ENCODE measurements around the gene SNED1. TPM values are rescaled to one million over a fixed set of nuclear protein-coding genes. Genes with fewer than 3 reads are reported as not detected.

SNED1 gene
- polyA plus RNA-seq, 2 of the 4 experiments (the other 2 are of a cell fraction), result 0.15 to 0.21 TPM

DNA sequence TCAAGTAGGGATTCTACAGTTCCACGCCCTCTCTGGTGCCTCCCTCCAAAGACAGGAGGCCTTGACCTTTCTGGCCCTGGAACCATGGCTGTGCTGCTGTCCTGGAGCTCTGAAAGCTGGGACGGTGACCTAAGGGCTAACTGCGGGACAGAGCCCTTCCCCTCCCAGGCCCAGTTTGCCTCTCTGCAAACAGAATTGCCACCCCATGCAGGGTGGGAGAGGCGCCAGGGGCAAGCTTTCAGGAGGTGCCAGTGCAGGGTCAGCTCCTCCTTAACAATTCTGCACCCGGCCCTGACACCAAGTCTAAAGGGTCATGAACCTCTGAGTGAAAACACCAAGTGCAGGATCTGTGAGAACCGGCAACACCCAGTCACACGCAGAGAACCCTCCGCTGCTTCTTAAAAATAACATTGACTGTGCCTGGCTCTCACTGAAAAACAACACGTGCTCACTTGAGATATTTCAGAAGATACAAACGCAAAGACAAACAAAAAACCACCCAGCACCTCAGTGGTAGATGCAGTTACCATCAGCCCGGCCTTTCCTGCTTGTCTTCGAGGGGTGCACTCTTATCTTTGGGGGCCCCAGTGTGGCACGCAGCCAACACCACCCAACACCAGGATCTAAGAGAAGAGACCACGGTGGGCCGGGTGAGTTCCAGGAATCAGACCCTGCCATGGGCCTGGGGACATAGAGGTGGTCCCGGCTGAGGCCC lies 1.1 kb upstream of the SNED1 start:
- Histone ChIP-seq H3K4me3 (no peak overlapping the region), H3K27ac (no peak overlapping the region)

DNA sequence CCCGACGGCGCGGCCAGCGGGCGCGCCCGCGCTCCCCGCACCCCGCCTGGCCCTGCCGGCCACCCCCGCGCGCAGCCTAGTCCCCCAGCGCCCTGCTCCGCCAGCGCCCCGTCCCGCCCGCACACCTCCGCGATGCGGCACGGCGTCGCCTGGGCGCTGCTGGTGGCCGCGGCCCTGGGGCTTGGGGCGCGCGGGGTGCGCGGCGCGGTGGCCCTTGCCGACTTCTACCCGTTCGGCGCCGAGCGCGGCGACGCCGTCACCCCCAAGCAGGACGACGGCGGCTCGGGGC lies 232 bp downstream of the SNED1 start:
- ATAC-seq, result peak in 1 of 2 experiments; percentile 42; a peak in 3 of 6 replicates
- POLR2A ChIA-PET, result no interaction called here
- H3K4me2 ChIP-seq, result peak overlapping the region; percentile 81
- TF ChIP-seq ZC3H11A (IDR thresholded peaks at IDR 0.05) (no peak), JUN (IDR thresholded peaks at IDR 0.05) (0 out of 5 replicates have a peak, but pooled peaks of 1 of the 2 experiments have one; percentile 41)
- no peak for FAIRE-seq
- CTCF ChIA-PET, result interaction anchor here (2.5 kb wide), 1 partner anchor 147 kb away, joined by 7 read pairs; no protein-coding TSS in a partner anchor
- H3K27ac ChIP-seq, result peak overlapping the region; percentile 68 to 89
- H3K4me1 ChIP-seq, result peaks cover 4% of the 10 kb centered on the region; the same call in 1 of the 3 replicates
- DNase-seq (ENCODE audit: low read depth in 1 of 2, low spot score in 1 of 2), result no peak
- peak overlapping the region; percentile 63 for H3K4me3 ChIP-seq
- WGBS (ENCODE audit: missing lambda C conversion rate), result no CpG with 5 or more reads among the region's 51 CpGs
- H3K9me3 ChIP-seq, result peaks cover 6% of the 10 kb centered on the region

More for the DNA sequence above, 1.1 kb upstream of the SNED1 start:
- FAIRE-seq (no peak), DNase-seq (ENCODE audit: low read depth in 1 of 2, low spot score in 1 of 2) (no peak), ATAC-seq (no peak)
- Histone ChIP-seq H3K9me3 (no peaks in the 10 kb centered on the region), H3K4me2 (peak overlapping the region; percentile 81; the same call in 2 of the 3 replicates), H3K4me1 (peaks cover 4% of the 10 kb centered on the region; the same call in 2 of the 3 replicates)
- WGBS (ENCODE audit: missing lambda C conversion rate), result 85% methylated on average over 16 of the region's 16 CpGs
- TF ChIP-seq NPAS2 (CRISPR knock-in tag; IDR thresholded peaks at IDR 0.05; ENCODE audit: borderline replicate concordance), result no peak
- no peak for TF ChIP-seq NR3C1 (IDR thresholded peaks at IDR 0.05)
- TF ChIP-seq KDM1A (IDR thresholded peaks at IDR 0.05; ENCODE audit: low read depth), result no peak
- no peak for TF ChIP-seq EP300 (IDR thresholded peaks at IDR 0.05)
- no peak for TF ChIP-seq TP53 (CRISPR knock-in tag; IDR thresholded peaks at IDR 0.05)
- TF ChIP-seq JUNB (IDR thresholded peaks at IDR 0.05), result no peak
- TF ChIP-seq KDM5A (IDR thresholded peaks at IDR 0.05), result no peak
- TF ChIP-seq RARB (CRISPR knock-in tag; IDR thresholded peaks at IDR 0.05), result no peak
- TF ChIP-seq HOXB13 (CRISPR knock-in tag; IDR thresholded peaks at IDR 0.05; ENCODE audit: low read depth), result no peak
- TF ChIP-seq, protein P1, sequence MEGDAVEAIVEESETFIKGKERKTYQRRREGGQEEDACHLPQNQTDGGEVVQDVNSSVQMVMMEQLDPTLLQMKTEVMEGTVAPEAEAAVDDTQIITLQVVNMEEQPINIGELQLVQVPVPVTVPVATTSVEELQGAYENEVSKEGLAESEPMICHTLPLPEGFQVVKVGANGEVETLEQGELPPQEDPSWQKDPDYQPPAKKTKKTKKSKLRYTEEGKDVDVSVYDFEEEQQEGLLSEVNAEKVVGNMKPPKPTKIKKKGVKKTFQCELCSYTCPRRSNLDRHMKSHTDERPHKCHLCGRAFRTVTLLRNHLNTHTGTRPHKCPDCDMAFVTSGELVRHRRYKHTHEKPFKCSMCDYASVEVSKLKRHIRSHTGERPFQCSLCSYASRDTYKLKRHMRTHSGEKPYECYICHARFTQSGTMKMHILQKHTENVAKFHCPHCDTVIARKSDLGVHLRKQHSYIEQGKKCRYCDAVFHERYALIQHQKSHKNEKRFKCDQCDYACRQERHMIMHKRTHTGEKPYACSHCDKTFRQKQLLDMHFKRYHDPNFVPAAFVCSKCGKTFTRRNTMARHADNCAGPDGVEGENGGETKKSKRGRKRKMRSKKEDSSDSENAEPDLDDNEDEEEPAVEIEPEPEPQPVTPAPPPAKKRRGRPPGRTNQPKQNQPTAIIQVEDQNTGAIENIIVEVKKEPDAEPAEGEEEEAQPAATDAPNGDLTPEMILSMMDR (IDR thresholded peaks at IDR 0.05), result no peak
- no peak for TF ChIP-seq FOSL2 (IDR thresholded peaks at IDR 0.05)
- no peak for TF ChIP-seq FOSL2 (CRISPR knock-in tag; IDR thresholded peaks at IDR 0.05)
- TF ChIP-seq, protein P2, sequence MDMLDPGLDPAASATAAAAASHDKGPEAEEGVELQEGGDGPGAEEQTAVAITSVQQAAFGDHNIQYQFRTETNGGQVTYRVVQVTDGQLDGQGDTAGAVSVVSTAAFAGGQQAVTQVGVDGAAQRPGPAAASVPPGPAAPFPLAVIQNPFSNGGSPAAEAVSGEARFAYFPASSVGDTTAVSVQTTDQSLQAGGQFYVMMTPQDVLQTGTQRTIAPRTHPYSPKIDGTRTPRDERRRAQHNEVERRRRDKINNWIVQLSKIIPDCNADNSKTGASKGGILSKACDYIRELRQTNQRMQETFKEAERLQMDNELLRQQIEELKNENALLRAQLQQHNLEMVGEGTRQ (IDR thresholded peaks at IDR 0.05), result no peak
- TF ChIP-seq, protein P3, sequence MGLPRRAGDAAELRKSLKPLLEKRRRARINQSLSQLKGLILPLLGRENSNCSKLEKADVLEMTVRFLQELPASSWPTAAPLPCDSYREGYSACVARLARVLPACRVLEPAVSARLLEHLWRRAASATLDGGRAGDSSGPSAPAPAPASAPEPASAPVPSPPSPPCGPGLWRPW (IDR thresholded peaks at IDR 0.05), result no peak
- TF ChIP-seq FOXS1 (CRISPR knock-in tag; IDR thresholded peaks at IDR 0.05), result no peak
- POLR2A ChIA-PET, result no interaction called here
- CTCF ChIA-PET, result interaction anchor here (1.0 kb wide), 1 partner anchor 14 kb away, joined by 3 read pairs; no protein-coding TSS in a partner anchor

DNA sequence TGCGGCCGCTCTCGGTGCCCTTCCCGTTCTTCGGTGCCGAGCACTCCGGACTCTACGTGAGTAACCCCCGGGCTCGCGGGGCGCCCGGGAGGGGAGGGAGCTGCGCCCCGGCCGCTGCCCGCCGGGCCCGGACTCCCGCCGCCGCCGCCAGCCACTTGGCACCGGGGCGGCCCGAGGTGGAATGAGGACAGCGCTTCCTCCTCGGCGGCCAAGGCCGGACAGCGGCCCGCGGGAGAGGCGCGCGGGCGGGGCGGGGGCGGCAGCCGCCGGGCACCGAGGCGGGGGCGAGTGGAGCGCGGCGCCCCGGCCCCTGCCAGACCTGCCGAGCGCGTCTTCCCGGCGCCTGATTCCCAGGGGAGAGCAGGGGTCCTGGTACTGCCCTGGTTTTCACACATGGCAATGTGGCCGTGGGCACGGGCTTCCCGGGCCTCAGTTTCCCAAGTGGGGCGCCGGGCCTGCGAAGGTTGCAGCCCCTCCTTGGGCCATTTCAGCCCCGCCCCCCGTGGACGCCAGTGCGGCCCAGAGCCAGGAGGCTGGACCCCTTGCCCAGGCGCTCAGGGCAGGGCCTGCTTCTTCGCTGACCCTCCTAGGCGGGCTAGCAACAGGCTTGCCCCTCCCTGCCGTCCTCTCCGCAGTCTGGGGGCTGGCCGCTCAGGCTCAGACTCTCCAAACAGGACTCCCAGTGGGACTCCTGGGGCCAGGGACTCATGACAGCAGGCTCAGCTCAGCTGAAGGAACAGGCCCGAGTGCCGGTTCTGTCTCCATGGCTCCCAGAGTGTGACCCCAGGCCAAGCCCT lies 775 bp downstream of the SNED1 start:
- H3K27ac ChIP-seq, result peak overlapping the region; percentile 68 to 89
- H3K4me2 ChIP-seq, result peak overlapping the region; percentile 81
- CTCF ChIA-PET, result interaction anchor here (2.5 kb wide), 1 partner anchor 148 kb away, joined by 7 read pairs; no protein-coding TSS in a partner anchor
- H3K4me3 ChIP-seq, result peak overlapping the region; percentile 63
- peaks cover 11% of the 10 kb centered on the region for H3K9me3 ChIP-seq
- DNase-seq (ENCODE audit: low read depth in 1 of 2, low spot score in 1 of 2) (no peak), FAIRE-seq (no peak), ATAC-seq (peak in 1 of 2 experiments; percentile 30; a peak in 2 of 6 replicates)
- no peak for TF ChIP-seq HEYL (CRISPR knock-in tag; IDR thresholded peaks at IDR 0.05)
- WGBS (ENCODE audit: missing lambda C conversion rate), result 80% methylated on average over 17 of the region's 71 CpGs
- POLR2A ChIA-PET, result no interaction called here
- H3K4me1 ChIP-seq, result peaks cover 4% of the 10 kb centered on the region; the same call in 1 of the 3 replicates
